Amniotic epithelial cell (primary cell): ENCODE measurements around the gene C1orf21.

Experiments
- DNase-seq: peaks from one replicate; pipeline ENCODE4 v3.0.0-alpha.2; 2010; ENCODE audit warnings: low read depth

The C1orf21 gene

GRCh38 chr1:184630679-184631060 lies 243.8 kb downstream of the C1orf21 start:
- DNase-seq: no peak

GRCh38 chr1:184632415-184633175 lies 245.8 kb downstream of the C1orf21 start:
- DNase-seq: no peak

GRCh38 chr1:184633785-184634184 lies 247.0 kb downstream of the C1orf21 start:
- DNase-seq: no peak

GRCh38 chr1:184634296-184634695 lies 247.5 kb downstream of the C1orf21 start:
- peak; percentile 34 for DNase-seq

- peak; percentile 49 for DNase-seq
Measured at GRCh38 chr1:184635347-184635979, 248.6 kb downstream of the C1orf21 start.

GRCh38 chr1:184635980-184636431 lies 249.2 kb downstream of the C1orf21 start:
- no peak for DNase-seq

- DNase-seq: no peak
Measured at GRCh38 chr1:184637664-184638240, 250.9 kb downstream of the C1orf21 start.

GRCh38 chr1:184639205-184639604 lies 252.4 kb downstream of the C1orf21 start:
- DNase-seq: no peak

- DNase-seq: no peak
Measured at GRCh38 chr1:184640505-184640904, 253.7 kb downstream of the C1orf21 start.

GRCh38 chr1:184641894-184642293 lies 255.1 kb downstream of the C1orf21 start:
- DNase-seq: peak; percentile 30

- DNase-seq: no peak
Measured at GRCh38 chr1:184643661-184644060, 256.8 kb downstream of the C1orf21 start.

GRCh38 chr1:184644771-184645170 lies 257.9 kb downstream of the C1orf21 start:
- no peak for DNase-seq

GRCh38 chr1:184646178-184646701 lies 259.4 kb downstream of the C1orf21 start:
- DNase-seq: no peak

- no peak for DNase-seq
Measured at GRCh38 chr1:184646824-184647223, 260.0 kb downstream of the C1orf21 start.

- DNase-seq: no peak
Measured at GRCh38 chr1:184647471-184647870, 260.6 kb downstream of the C1orf21 start.

GRCh38 chr1:184648160-184648855 lies 261.5 kb downstream of the C1orf21 start:
- no peak for DNase-seq

GRCh38 chr1:184648856-184649201 lies 262.0 kb downstream of the C1orf21 start:
- DNase-seq: no peak

GRCh38 chr1:184649451-184649888 lies 262.6 kb downstream of the C1orf21 start:
- no peak for DNase-seq

- DNase-seq: no peak
Measured at GRCh38 chr1:184650177-184650866, 263.5 kb downstream of the C1orf21 start.

GRCh38 chr1:184655185-184655584 lies 268.4 kb downstream of the C1orf21 start:
- DNase-seq: no peak

- no peak for DNase-seq
Measured at GRCh38 chr1:184656221-184656620, 269.4 kb downstream of the C1orf21 start.

GRCh38 chr1:184658055-184658454 lies 271.2 kb downstream of the C1orf21 start:
- no peak for DNase-seq
